Epithelial cell of esophagus (primary cell): Measurements from ENCODE around the gene MYOM3.

Source experiments
- DNase-seq: peaks from one replicate; pipeline ENCODE4 v3.0.0; 2010; ENCODE audit warnings: low read depth
- H3K4me3 ChIP-seq: 2 replicates; pipeline ENCODE4 v1.5.1; 2011; ENCODE audit warnings: mild to moderate bottlenecking, low read length, control low read depth
- CTCF ChIP-seq: IDR thresholded peaks from 2 replicates; pipeline ENCODE4 v1.5.1; 2011; ENCODE audit warnings: low read depth, mild to moderate bottlenecking, low read length, control low read depth, inconsistent platforms; ENCODE audit not compliant: insufficient read depth; ENCODE audit errors: missing control alignments

Gene MYOM3

GRCh38 chr1:24085007-24085406 is 26.9 kb downstream of the MYOM3 start:
- DNase-seq, result no peak
- TF ChIP-seq CTCF, result no peak
- no peak overlapping the region for H3K4me3 ChIP-seq

- no peak for DNase-seq
- no peak for TF ChIP-seq CTCF
- H3K4me3 ChIP-seq, result no peak overlapping the region
Observed at GRCh38 chr1:24084050-24084449, 27.9 kb downstream of the MYOM3 start.

GRCh38 chr1:24082372-24082771 is 29.6 kb downstream of the MYOM3 start:
- no peak for DNase-seq
- TF ChIP-seq CTCF, result no peak
- no peak overlapping the region for H3K4me3 ChIP-seq

- no peak for DNase-seq
- TF ChIP-seq CTCF, result no peak
- H3K4me3 ChIP-seq, result no peak overlapping the region
Observed at GRCh38 chr1:24081190-24081589, 30.7 kb downstream of the MYOM3 start.

GRCh38 chr1:24080131-24080530 is 31.8 kb downstream of the MYOM3 start:
- no peak for DNase-seq
- no peak overlapping the region for H3K4me3 ChIP-seq
- TF ChIP-seq CTCF, result no peak

GRCh38 chr1:24077278-24077978 is 34.5 kb downstream of the MYOM3 start:
- no peak overlapping the region for H3K4me3 ChIP-seq
- TF ChIP-seq CTCF, result no peak
- DNase-seq, result no peak

GRCh38 chr1:24075946-24076345 is 36.0 kb downstream of the MYOM3 start:
- no peak overlapping the region for H3K4me3 ChIP-seq
- TF ChIP-seq CTCF, result no peak
- no peak for DNase-seq
